Heart left ventricle (tissue), 16 donors: Measurements from ENCODE around the gene SOCS3. TPM values are rescaled to one million over a fixed set of nuclear protein-coding genes. Genes with fewer than 3 reads are reported as not detected.

Experiments
- ATAC-seq, 4 donors: fragments of 200-7000 bp; cut with Tn5 transposase; one replicate each; pipeline ENCODE4 v1.9.1; 2020 to 2022; ENCODE audit warnings: moderate library complexity in 4 of 4, mild to moderate bottlenecking in 3 of 4, moderate number of reproducible peaks in 1 of 4
- DNase-seq, 5 donors: peaks; one replicate each; pipeline ENCODE4 v3.0.0-alpha.2; 2020
- H3K27ac ChIP-seq, 12 donors: fragments of 200-600 bp; sonication (generic) in 4 of 12; one replicate each; pipeline versions ENCODE4 v1.5.0 to v1.8.0; 2016 to 2022; ENCODE audit warnings: mild to moderate bottlenecking in 2 of 12
- H3K27me3 ChIP-seq, 9 donors: fragments of 200-600 bp; sonication (generic) in 2 of 9; one replicate each; pipeline versions ENCODE4 v1.5.1 to v1.8.0; 2016 to 2022; ENCODE audit warnings: mild to moderate bottlenecking in 3 of 9
- H3K36me3 ChIP-seq, 9 donors: fragments of 200-600 bp; sonication (generic) in 2 of 9; one replicate each; pipeline versions ENCODE4 v1.5.0 to v1.8.0; 2018 to 2022; ENCODE audit warnings: mild to moderate bottlenecking in 2 of 9
- H3K4me1 ChIP-seq, 12 donors: fragments of 200-600 bp; sonication (generic) in 4 of 12; one replicate each; pipeline versions ENCODE4 v1.5.0 to v1.8.0; 2016 to 2022; ENCODE audit warnings: mild to moderate bottlenecking in 3 of 12
- H3K4me3 ChIP-seq, 12 donors: fragments of 200-600 bp; sonication (generic) in 4 of 12; one replicate each; pipeline versions ENCODE4 v1.5.0 to v1.8.0; 2017 to 2022; ENCODE audit warnings: mild to moderate bottlenecking in 9 of 12, moderate library complexity in 4 of 12
- H3K9me3 ChIP-seq, 12 donors: fragments of 200-600 bp; sonication (generic) in 4 of 12; one replicate each; pipeline versions ENCODE4 v1.5.0 to v1.8.0; 2016 to 2022; ENCODE audit warnings: mild to moderate bottlenecking in 1 of 12
- CTCF ChIP-seq, 12 donors: fragments of 200-600 bp; sonication (generic) in 4 of 12; IDR thresholded peaks; one replicate each; pipeline versions ENCODE4 v1.5.0 to v1.8.0; 2018 to 2022; ENCODE audit warnings: antibody characterized with exemption in 12 of 12, mild to moderate bottlenecking in 5 of 12
- POLR2A ChIP-seq, 2 donors: fragments of 450-650 bp; IDR thresholded peaks; one replicate each; pipeline ENCODE4 v1.6.1; 2017; ENCODE audit warnings: antibody characterized with exemption in 2 of 2, mild to moderate bottlenecking in 2 of 2, moderate library complexity in 2 of 2
- WGBS, 4 donors: extraction: QIAGEN DNeasy Blood & Tissue Kit in 2 of 4; methylation state at CpG; one replicate each; pipeline versions ENCODE4 v1.1.5 to v1.1.7; 2013 to 2018; 5-methylcytosine and 5-hydroxymethylcytosine counted together
- intact Hi-C, 10 donors: fragments of 100-400 bp; cut with DNase I; formaldehyde crosslinking; loops; one replicate each; pipeline versions ENCODE4 v1.11.1 to v1.14.2; 2022
- polyA plus RNA-seq, 2 donors: library from polyadenylated mRNA; stranded (reverse); fragments of 200-250 nt; gene quantifications; one replicate each; pipeline ENCODE4 v1.2.3, GENCODE V29; 2013
- total RNA-seq, 9 donors: library from RNA; depleted of rRNA in 2 of 9; stranded (reverse); fragments of >200 nt in 2 of 9; fragmentation: NEBNext Ultra II Directional in 3 of 9; extraction: Animal tissue kit (Norgen Biotek cat#: 25700) in 3 of 9; gene quantifications; one replicate each; pipeline versions ENCODE4 v1.1.0 to v1.2.4, GENCODE V29; 2016 to 2023
- donor health status: ischemic (EF 13 %, LVEDD 7.1; RV severe dilation, severe dysfunction).
- donor health status: healthy with polysubstance abuse.
- donor health status: DM: no; HTN: yes; CAD: no.
- donor health status: DM: no; HTN: no; CAD: no.
- donor health status: ischemic (EF 25% LVEDD 6.9; RV normal size, moderate dysfunction).
- donor health status: ischemic (EF 25% LVEDD 5.7; RV mildly dilated, moderate dysfunction).
- donor health status: healthy.
- donor health status: DM: yes; HTN: yes; CAD: no.
- donor health status: ischemic (EF 35%, LVEDD 5.7; RV mildly dilated, moderate dysfunction).
- donor health status: nonischemic (EF 11% LVEDD 7.7; RV severe dilation, severe dysfunction).
- donor health status: DM: yes; HTN: yes; CAD: no.
- donor health status: PGD.
- donor health status: ischemic (EF 29% LVEDD 5.4; RV normal size, mild dysfunction).
- donor health status: nonischemic (EF 23%, LVEDD 6.1; RV moderate dilation, normal function).

Gene SOCS3
- total and polyA plus RNA-seq, 11 donors: 4.6 to 134 (median 15.9) TPM

- no peaks in the 10 kb centered on the region for H3K27me3 ChIP-seq
- H3K4me3 ChIP-seq: no peak overlapping the region
- peaks cover 9 to 32% (median 22%) of the 10 kb centered on the region in 12 donors for H3K4me1 ChIP-seq
- no peak overlapping the region for H3K27ac ChIP-seq
- WGBS, 4 donors: 53 to 81% (median 75%) methylated on average over 4 to 8 of the region's 8 CpGs
- intact Hi-C loops: no loop called here
- no peak for DNase-seq
- H3K9me3 ChIP-seq: no peaks in the 10 kb centered on the region
- ATAC-seq: no peak
- TF ChIP-seq CTCF (IDR thresholded peaks at IDR 0.05): no peak
- TF ChIP-seq POLR2A (IDR thresholded peaks at IDR 0.05): no peak
- peaks cover 0 to 98% (median 78%) of the 10 kb centered on the region in 9 donors for H3K36me3 ChIP-seq
These were observed 42.0 kb upstream of the SOCS3 start for GRCh38 chr17:78401891-78402290.

- intact Hi-C loops: no loop called here
- DNase-seq: no peak
- no peak overlapping the region for H3K27ac ChIP-seq
- TF ChIP-seq POLR2A (IDR thresholded peaks at IDR 0.05): no peak
- TF ChIP-seq CTCF (IDR thresholded peaks at IDR 0.05): no peak
- no peaks in the 10 kb centered on the region for H3K9me3 ChIP-seq
- H3K36me3 ChIP-seq: peaks cover 0 to 99% (median 74%) of the 10 kb centered on the region in 9 donors
- H3K27me3 ChIP-seq: no peaks in the 10 kb centered on the region
- 33 to 65% (median 58%) methylated on average over 4 to 6 of the region's 6 CpGs for WGBS, 4 donors
- no peak overlapping the region for H3K4me3 ChIP-seq
- ATAC-seq: no peak
- peaks cover 13 to 38% (median 28%) of the 10 kb centered on the region in 12 donors for H3K4me1 ChIP-seq
These were observed 41.4 kb upstream of the SOCS3 start for GRCh38 chr17:78401246-78401645.

- WGBS, 4 donors: 90 to 98% (median 94%) methylated on average over 14 to 17 of the region's 17 CpGs
- TF ChIP-seq POLR2A (IDR thresholded peaks at IDR 0.05) (no peak), CTCF (IDR thresholded peaks at IDR 0.05) (no peak)
- ATAC-seq (no peak), DNase-seq (peak in 1 of 5 donors; percentile 45)
- H3K36me3 ChIP-seq: peaks cover 0 to 100% (median 73%) of the 10 kb centered on the region in 9 donors
- no peaks in the 10 kb centered on the region for H3K27me3 ChIP-seq
- peaks cover 16 to 42% (median 33%) of the 10 kb centered on the region in 12 donors for H3K4me1 ChIP-seq
- H3K9me3 ChIP-seq: no peaks in the 10 kb centered on the region
- H3K27ac ChIP-seq: no peak overlapping the region
- H3K4me3 ChIP-seq: no peak overlapping the region
- intact Hi-C loops: no loop called here
These were observed 40.8 kb upstream of the SOCS3 start for GRCh38 chr17:78400581-78401240.

- H3K27ac ChIP-seq: no peak overlapping the region
- TF ChIP-seq CTCF (IDR thresholded peaks at IDR 0.05) (no peak), POLR2A (IDR thresholded peaks at IDR 0.05) (no peak)
- no peaks in the 10 kb centered on the region for H3K9me3 ChIP-seq
- ATAC-seq (no peak), DNase-seq (no peak)
- 81 to 94% (median 82%) methylated on average over 6 of the region's 6 CpGs for WGBS, 4 donors
- H3K4me1 ChIP-seq: peaks cover 16 to 49% (median 39%) of the 10 kb centered on the region in 12 donors
- peaks cover 0 to 100% (median 69%) of the 10 kb centered on the region in 9 donors for H3K36me3 ChIP-seq
- H3K4me3 ChIP-seq: no peak overlapping the region
- intact Hi-C loops: no loop called here
- no peaks in the 10 kb centered on the region for H3K27me3 ChIP-seq
These were observed 39.8 kb upstream of the SOCS3 start for GRCh38 chr17:78399693-78400144.
